ENCODE results near the gene EFCAB6. TPM values are rescaled to one million over a fixed set of nuclear protein-coding genes. Genes with fewer than 3 reads are reported as not detected.

EFCAB6 gene
- total RNA-seq, 2 donors from 2014 or later: 3.3 to 10.5 TPM

DNA sequence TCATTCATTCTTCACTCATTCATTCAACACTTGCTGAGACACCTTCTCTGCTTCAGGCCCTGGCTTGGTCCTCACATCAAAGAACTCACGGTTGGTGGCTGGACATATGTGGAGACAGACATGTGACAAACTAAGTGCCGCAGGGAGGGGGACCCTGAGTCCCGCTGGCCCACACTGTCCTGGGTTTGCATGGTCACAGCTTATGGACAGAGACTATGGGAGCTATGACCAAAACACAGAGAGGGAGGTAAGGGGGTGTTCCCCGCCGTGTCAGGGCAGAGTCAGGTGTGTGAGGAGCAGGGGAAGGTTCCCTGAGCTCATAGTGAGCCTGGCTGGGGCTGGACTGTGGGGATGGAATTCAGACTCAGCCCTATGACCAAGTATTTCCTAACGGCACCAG is 277.2 kb downstream of the EFCAB6 start:
- no peak overlapping the region for H3K4me3 ChIP-seq
- 91% methylated on average over 6 of the region's 6 CpGs for WGBS
- H3K27ac ChIP-seq: no peak overlapping the region
- DNase-seq (ENCODE audit: low spot score): no peak
- no peaks in the 10 kb centered on the region for H3K9me3 ChIP-seq
- H3K27me3 ChIP-seq (replicated peaks; ENCODE audit: insufficient read depth): no peaks in the 10 kb centered on the region
- no peaks in the 10 kb centered on the region for H3K36me3 ChIP-seq
- H3K4me1 ChIP-seq (replicated peaks): no peaks in the 10 kb centered on the region
- intact Hi-C loops (cut with DNase I): no loop called here
- TF ChIP-seq POLR2A (IDR thresholded peaks at IDR 0.05): no peak
- no peak for TF ChIP-seq POLR2AphosphoS5 (IDR thresholded peaks at IDR 0.05)
- TF ChIP-seq, protein P1, sequence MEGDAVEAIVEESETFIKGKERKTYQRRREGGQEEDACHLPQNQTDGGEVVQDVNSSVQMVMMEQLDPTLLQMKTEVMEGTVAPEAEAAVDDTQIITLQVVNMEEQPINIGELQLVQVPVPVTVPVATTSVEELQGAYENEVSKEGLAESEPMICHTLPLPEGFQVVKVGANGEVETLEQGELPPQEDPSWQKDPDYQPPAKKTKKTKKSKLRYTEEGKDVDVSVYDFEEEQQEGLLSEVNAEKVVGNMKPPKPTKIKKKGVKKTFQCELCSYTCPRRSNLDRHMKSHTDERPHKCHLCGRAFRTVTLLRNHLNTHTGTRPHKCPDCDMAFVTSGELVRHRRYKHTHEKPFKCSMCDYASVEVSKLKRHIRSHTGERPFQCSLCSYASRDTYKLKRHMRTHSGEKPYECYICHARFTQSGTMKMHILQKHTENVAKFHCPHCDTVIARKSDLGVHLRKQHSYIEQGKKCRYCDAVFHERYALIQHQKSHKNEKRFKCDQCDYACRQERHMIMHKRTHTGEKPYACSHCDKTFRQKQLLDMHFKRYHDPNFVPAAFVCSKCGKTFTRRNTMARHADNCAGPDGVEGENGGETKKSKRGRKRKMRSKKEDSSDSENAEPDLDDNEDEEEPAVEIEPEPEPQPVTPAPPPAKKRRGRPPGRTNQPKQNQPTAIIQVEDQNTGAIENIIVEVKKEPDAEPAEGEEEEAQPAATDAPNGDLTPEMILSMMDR (IDR thresholded peaks at IDR 0.05): no peak

DNA sequence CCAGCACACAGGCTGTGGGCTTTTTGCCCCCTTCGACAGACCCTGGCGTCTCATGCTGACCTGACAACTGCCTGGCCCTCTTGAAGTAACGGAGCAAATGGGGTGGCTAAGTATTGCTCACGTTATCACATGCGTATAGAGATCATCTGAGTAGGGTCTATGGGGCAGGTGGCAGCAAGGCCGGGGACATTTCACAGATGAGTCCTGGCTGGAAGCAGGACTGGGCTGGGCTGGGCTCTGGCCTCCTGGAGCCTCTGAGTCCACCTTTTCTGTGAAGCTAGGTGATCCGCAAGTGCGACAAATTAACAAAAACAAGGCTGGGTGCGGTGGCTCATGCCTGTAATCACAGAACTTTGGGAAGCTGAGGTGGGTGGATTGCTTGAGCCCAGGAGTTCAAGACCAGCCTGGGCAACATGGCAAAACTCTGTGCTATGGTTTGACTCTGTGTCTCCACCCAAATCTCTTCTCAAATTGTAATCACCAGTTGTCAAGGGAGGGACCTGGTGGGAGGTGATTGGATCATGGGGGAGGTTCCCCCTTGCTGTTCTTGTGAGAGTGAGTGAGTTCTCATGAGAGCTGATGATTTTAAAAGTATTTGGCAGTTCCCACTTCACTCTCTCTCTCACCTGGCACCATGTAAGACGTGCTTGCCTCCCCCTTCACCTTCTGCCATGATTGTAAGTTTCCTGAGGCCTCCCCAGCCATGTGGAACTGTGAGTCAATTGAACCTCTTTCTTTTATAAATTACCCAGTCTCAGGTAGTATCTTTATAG is 278.3 kb downstream of the EFCAB6 start:
- TF ChIP-seq POLR2AphosphoS5 (IDR thresholded peaks at IDR 0.05): no peak
- TF ChIP-seq, protein P1 (IDR thresholded peaks at IDR 0.05): no peak
- TF ChIP-seq POLR2A (IDR thresholded peaks at IDR 0.05): no peak

DNA sequence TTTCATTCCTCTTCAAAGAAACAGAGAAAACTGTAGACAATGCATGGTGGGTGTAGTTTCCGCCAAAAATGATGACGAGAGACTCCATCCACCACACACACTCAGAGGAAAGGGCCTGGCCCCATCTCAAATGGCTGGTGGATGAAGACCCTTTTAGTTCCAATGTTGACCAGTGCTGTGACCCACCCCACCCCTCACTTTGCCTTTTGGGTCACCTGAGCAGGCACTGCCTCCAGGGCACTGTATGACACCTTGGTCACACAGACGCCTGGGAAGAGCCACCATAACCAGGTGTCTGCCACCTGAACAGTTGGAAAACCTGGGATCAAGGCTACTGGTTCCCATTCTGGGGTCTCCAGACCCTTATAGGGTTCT is 279.0 kb downstream of the EFCAB6 start:
- H3K36me3 ChIP-seq: no peaks in the 10 kb centered on the region
- no peak overlapping the region for H3K4me3 ChIP-seq
- WGBS: 89% methylated on average over 3 of the region's 3 CpGs
- no peak for DNase-seq (ENCODE audit: low spot score)
- no peaks in the 10 kb centered on the region for H3K4me1 ChIP-seq (replicated peaks)
- TF ChIP-seq POLR2A (IDR thresholded peaks at IDR 0.05) (no peak), POLR2AphosphoS5 (IDR thresholded peaks at IDR 0.05) (no peak)
- TF ChIP-seq, protein P1 (IDR thresholded peaks at IDR 0.05): no peak
- intact Hi-C loops (cut with DNase I): no loop called here
- no peaks in the 10 kb centered on the region for H3K27me3 ChIP-seq (replicated peaks; ENCODE audit: insufficient read depth)
- H3K9me3 ChIP-seq: no peaks in the 10 kb centered on the region
- H3K27ac ChIP-seq: no peak overlapping the region

More for the DNA sequence above, 278.3 kb downstream of the EFCAB6 start:
- Histone ChIP-seq H3K36me3 (no peaks in the 10 kb centered on the region), H3K27me3 (replicated peaks; ENCODE audit: insufficient read depth) (no peaks in the 10 kb centered on the region), H3K4me3 (no peak overlapping the region), H3K27ac (no peak overlapping the region), H3K4me1 (replicated peaks) (no peaks in the 10 kb centered on the region), H3K9me3 (no peaks in the 10 kb centered on the region)
- intact Hi-C loops (cut with DNase I): no loop called here
- no peak for DNase-seq (ENCODE audit: low spot score)
- WGBS: 96% methylated on average over 10 of the region's 10 CpGs

DNA sequence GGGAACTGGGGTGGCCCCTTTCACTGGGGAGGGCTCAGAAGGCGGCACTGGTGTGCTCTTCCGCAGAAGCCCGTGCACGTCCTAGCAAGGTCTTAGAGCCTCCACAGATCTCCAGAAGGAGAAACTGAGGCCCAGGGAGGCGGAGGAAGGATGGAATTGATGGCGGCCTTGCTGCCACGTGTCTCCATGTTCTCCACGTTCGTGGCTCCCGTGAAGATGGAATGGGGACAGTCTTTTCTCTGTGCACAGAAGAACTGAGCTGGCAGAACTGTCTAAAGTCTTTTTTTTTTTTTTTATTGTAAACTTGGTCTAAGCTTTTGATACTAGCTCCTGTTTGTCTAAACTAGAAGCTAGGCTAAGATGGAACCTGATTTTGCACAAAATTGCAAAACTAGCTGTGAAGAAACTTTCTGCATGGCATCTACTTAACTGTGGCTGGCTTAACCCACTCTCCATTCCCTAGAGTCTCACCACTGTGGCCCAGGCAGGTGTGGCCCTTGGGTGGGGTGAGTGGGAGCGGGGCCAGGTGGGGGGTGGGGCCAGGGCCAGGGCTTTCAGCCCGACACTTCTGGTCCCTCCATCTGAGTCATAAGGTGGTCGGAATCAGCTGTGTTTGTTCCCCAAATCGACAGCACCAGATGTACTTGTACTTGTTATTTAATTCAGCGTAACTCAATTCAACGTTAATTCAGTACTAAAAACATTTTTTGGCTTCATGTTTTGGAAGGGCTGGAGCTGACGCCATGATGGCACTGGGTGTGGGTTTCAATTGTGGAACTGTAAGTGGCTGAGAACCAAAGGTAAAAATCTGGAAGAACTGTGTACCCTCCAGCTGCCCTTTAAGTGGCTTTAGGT is 279.6 kb downstream of the EFCAB6 start:
- Histone ChIP-seq H3K4me1 (replicated peaks) (no peaks in the 10 kb centered on the region), H3K36me3 (no peaks in the 10 kb centered on the region), H3K9me3 (no peaks in the 10 kb centered on the region), H3K27me3 (replicated peaks; ENCODE audit: insufficient read depth) (no peaks in the 10 kb centered on the region), H3K27ac (no peak overlapping the region), H3K4me3 (no peak overlapping the region)
- TF ChIP-seq, protein P1 (IDR thresholded peaks at IDR 0.05): no peak
- TF ChIP-seq POLR2AphosphoS5 (IDR thresholded peaks at IDR 0.05) (no peak), POLR2A (IDR thresholded peaks at IDR 0.05) (no peak)
- WGBS: 84% methylated on average over 17 of the region's 17 CpGs
- intact Hi-C loops (cut with DNase I): no loop called here
- no peak for DNase-seq (ENCODE audit: low spot score)
